Right atrium auricular region (tissue), 2 donors: ENCODE measurements around the gene SLIT3. TPM values are rescaled to one million over a fixed set of nuclear protein-coding genes. Genes with fewer than 3 reads are reported as not detected.

Experiments
- DNase-seq: peaks from one replicate; pipeline ENCODE4 v3.0.0-alpha.2; 2019; ENCODE audit warnings: low spot score
- H3K27ac ChIP-seq, 2 donors: fragments of 200-600 bp; sonication (generic); 1 replicate in 1 of 2; 2 replicates in 1 of 2; pipeline ENCODE4 v1.5.1; 2016 to 2019
- H3K27me3 ChIP-seq, 2 donors: fragments of 200-600 bp; sonication (generic); one replicate each; pipeline versions ENCODE4 v1.5.1 to v1.6.0; 2017 to 2019
- H3K36me3 ChIP-seq: fragments of 200-600 bp; sonication (generic); one replicate; pipeline ENCODE4 v1.5.1; 2016
- H3K4me1 ChIP-seq, 2 donors: fragments of 200-600 bp; sonication (generic); one replicate each; pipeline versions ENCODE4 v1.5.1 to v1.6.0; 2017 to 2019
- H3K4me3 ChIP-seq, 2 donors: fragments of 200-600 bp; sonication (generic); 1 replicate in 1 of 2; 2 replicates in 1 of 2; pipeline ENCODE4 v1.5.1; 2017 to 2019; ENCODE audit warnings: mild to moderate bottlenecking in 1 of 2, moderate library complexity in 1 of 2
- H3K9me3 ChIP-seq, 2 donors: fragments of 200-600 bp; sonication (generic); one replicate each; pipeline ENCODE4 v1.5.1; 2019
- CTCF ChIP-seq, 2 donors: fragments of 200-600 bp; sonication (generic); IDR thresholded peaks; one replicate each; pipeline ENCODE4 v1.5.1; 2019; ENCODE audit warnings: antibody characterized with exemption in 2 of 2
- total RNA-seq, 2 donors: library from RNA; depleted of rRNA; stranded (reverse); fragments of >200 nt; gene quantifications; one replicate each; pipeline ENCODE4 v1.1.0, GENCODE V29; 2016

SLIT3 gene
- total RNA-seq, 2 donors from 2014 or later = 66.1 to 85.8 TPM

- no peak for TF ChIP-seq CTCF (IDR thresholded peaks at IDR 0.05)
- Histone ChIP-seq H3K9me3 (no peaks in the 10 kb centered on the region), H3K4me1 (peaks cover 0 to 18% of the 10 kb centered on the region in 2 donors), H3K27ac (peak overlapping the region; percentile 47 to 66), H3K27me3 (no peaks in the 10 kb centered on the region), H3K36me3 (peaks cover 12% of the 10 kb centered on the region), H3K4me3 (no peak overlapping the region)
- DNase-seq = peak; percentile 63
These were observed 522.4 kb downstream of the SLIT3 start for GRCh38 chr5:168778536-168778935.

GRCh38 chr5:168777651-168778050 lies 523.3 kb downstream of the SLIT3 start:
- no peaks in the 10 kb centered on the region for H3K27me3 ChIP-seq
- no peaks in the 10 kb centered on the region for H3K9me3 ChIP-seq
- H3K27ac ChIP-seq = peak overlapping the region; percentile 31 to 66
- DNase-seq = no peak
- no peak for TF ChIP-seq CTCF (IDR thresholded peaks at IDR 0.05)
- peaks cover 21% of the 10 kb centered on the region for H3K36me3 ChIP-seq
- peaks cover 0 to 16% of the 10 kb centered on the region in 2 donors for H3K4me1 ChIP-seq
- H3K4me3 ChIP-seq = no peak overlapping the region

GRCh38 chr5:168776070-168776469 lies 524.9 kb downstream of the SLIT3 start:
- peaks cover 31% of the 10 kb centered on the region for H3K36me3 ChIP-seq
- TF ChIP-seq CTCF (IDR thresholded peaks at IDR 0.05) = no peak
- no peaks in the 10 kb centered on the region for H3K9me3 ChIP-seq
- peaks cover 0 to 6% of the 10 kb centered on the region in 2 donors for H3K4me1 ChIP-seq
- no peak overlapping the region for H3K4me3 ChIP-seq
- no peaks in the 10 kb centered on the region for H3K27me3 ChIP-seq
- peak overlapping the region in 1 of 2 donors; percentile 4 for H3K27ac ChIP-seq
- DNase-seq = no peak

GRCh38 chr5:168773226-168773625 lies 527.7 kb downstream of the SLIT3 start:
- Histone ChIP-seq H3K36me3 (peaks cover 39% of the 10 kb centered on the region), H3K27ac (no peak overlapping the region)

GRCh38 chr5:168772316-168772961 lies 528.5 kb downstream of the SLIT3 start:
- no peaks in the 10 kb centered on the region for H3K9me3 ChIP-seq
- H3K36me3 ChIP-seq = peaks cover 44% of the 10 kb centered on the region
- H3K4me3 ChIP-seq = no peak overlapping the region
- TF ChIP-seq CTCF (IDR thresholded peaks at IDR 0.05) = no peak
- no peak overlapping the region for H3K27ac ChIP-seq
- H3K27me3 ChIP-seq = no peaks in the 10 kb centered on the region
- DNase-seq = no peak
- no peaks in the 10 kb centered on the region for H3K4me1 ChIP-seq

More at GRCh38 chr5:168773226-168773625, 527.7 kb downstream of the SLIT3 start:
- no peak for TF ChIP-seq CTCF (IDR thresholded peaks at IDR 0.05)
- peaks cover 0 to 4% of the 10 kb centered on the region in 2 donors for H3K4me1 ChIP-seq
- no peak for DNase-seq
- no peaks in the 10 kb centered on the region for H3K9me3 ChIP-seq
- H3K4me3 ChIP-seq = no peak overlapping the region
- no peaks in the 10 kb centered on the region for H3K27me3 ChIP-seq

- H3K27me3 ChIP-seq = no peaks in the 10 kb centered on the region
- no peaks in the 10 kb centered on the region for H3K4me1 ChIP-seq
- no peak for TF ChIP-seq CTCF (IDR thresholded peaks at IDR 0.05)
- DNase-seq = no peak
- H3K36me3 ChIP-seq = peaks cover 44% of the 10 kb centered on the region
- no peak overlapping the region for H3K4me3 ChIP-seq
- no peak overlapping the region for H3K27ac ChIP-seq
- H3K9me3 ChIP-seq = no peaks in the 10 kb centered on the region
These were observed 529.3 kb downstream of the SLIT3 start for GRCh38 chr5:168771678-168772077.
